ENCODE data around the gene THBD.

The THBD gene

GRCh38 chr20:23085436-23086055 is 36.1 kb upstream of the THBD start:
- in situ Hi-C loops (cut with MboI; ENCODE audit: low pct_unique_long_range_greater_than_20kb, low sequenced_read_pairs) = no loop called here
- no peak for DNase-seq

- DNase-seq = no peak
- in situ Hi-C loops (cut with MboI; ENCODE audit: low pct_unique_long_range_greater_than_20kb, low sequenced_read_pairs) = no loop called here
These were observed 35.4 kb upstream of the THBD start for GRCh38 chr20:23084845-23085365.

- in situ Hi-C loops (cut with MboI; ENCODE audit: low pct_unique_long_range_greater_than_20kb, low sequenced_read_pairs) = no loop called here
- DNase-seq = no peak
These were observed 34.9 kb upstream of the THBD start for GRCh38 chr20:23084282-23084844.

- in situ Hi-C loops (cut with MboI; ENCODE audit: low pct_unique_long_range_greater_than_20kb, low sequenced_read_pairs) = no loop called here
- no peak for DNase-seq
These were observed 34.2 kb upstream of the THBD start for GRCh38 chr20:23083553-23084220.

- no peak for DNase-seq
- in situ Hi-C loops (cut with MboI; ENCODE audit: low pct_unique_long_range_greater_than_20kb, low sequenced_read_pairs) = no loop called here
These were observed 33.5 kb upstream of the THBD start for GRCh38 chr20:23082846-23083552.

- in situ Hi-C loops (cut with MboI; ENCODE audit: low pct_unique_long_range_greater_than_20kb, low sequenced_read_pairs) = no loop called here
These were observed 31.9 kb upstream of the THBD start for GRCh38 chr20:23081263-23081819.

GRCh38 chr20:23080521-23080920 is 31.0 kb upstream of the THBD start:
- in situ Hi-C loops (cut with MboI; ENCODE audit: low pct_unique_long_range_greater_than_20kb, low sequenced_read_pairs) = no loop called here
- DNase-seq = no peak

More at GRCh38 chr20:23081263-23081819, 31.9 kb upstream of the THBD start:
- DNase-seq = no peak

- in situ Hi-C loops (cut with MboI; ENCODE audit: low pct_unique_long_range_greater_than_20kb, low sequenced_read_pairs) = no loop called here
- DNase-seq = no peak
These were observed 30.5 kb upstream of the THBD start for GRCh38 chr20:23079926-23080325.

- peak; percentile 16 for DNase-seq
- in situ Hi-C loops (cut with MboI; ENCODE audit: low pct_unique_long_range_greater_than_20kb, low sequenced_read_pairs) = no loop called here
These were observed 29.5 kb upstream of the THBD start for GRCh38 chr20:23079016-23079351.

GRCh38 chr20:23078351-23079015 is 29.0 kb upstream of the THBD start:
- DNase-seq = no peak
- in situ Hi-C loops (cut with MboI; ENCODE audit: low pct_unique_long_range_greater_than_20kb, low sequenced_read_pairs) = no loop called here

GRCh38 chr20:23077277-23077676 is 27.8 kb upstream of the THBD start:
- DNase-seq = no peak
- in situ Hi-C loops (cut with MboI; ENCODE audit: low pct_unique_long_range_greater_than_20kb, low sequenced_read_pairs) = no loop called here

- no peak for DNase-seq
- in situ Hi-C loops (cut with MboI; ENCODE audit: low pct_unique_long_range_greater_than_20kb, low sequenced_read_pairs) = no loop called here
These were observed 24.6 kb upstream of the THBD start for GRCh38 chr20:23074052-23074451.

GRCh38 chr20:23072892-23073586 is 23.6 kb upstream of the THBD start:
- in situ Hi-C loops (cut with MboI; ENCODE audit: low pct_unique_long_range_greater_than_20kb, low sequenced_read_pairs) = no loop called here
- DNase-seq = no peak

GRCh38 chr20:23071996-23072395 is 22.5 kb upstream of the THBD start:
- in situ Hi-C loops (cut with MboI; ENCODE audit: low pct_unique_long_range_greater_than_20kb, low sequenced_read_pairs) = no loop called here
- DNase-seq = no peak

- in situ Hi-C loops (cut with MboI; ENCODE audit: low pct_unique_long_range_greater_than_20kb, low sequenced_read_pairs) = no loop called here
- no peak for DNase-seq
These were observed 21.9 kb upstream of the THBD start for GRCh38 chr20:23071398-23071797.

- DNase-seq = no peak
- in situ Hi-C loops (cut with MboI; ENCODE audit: low pct_unique_long_range_greater_than_20kb, low sequenced_read_pairs) = no loop called here
These were observed 19.6 kb upstream of the THBD start for GRCh38 chr20:23069108-23069507.

GRCh38 chr20:23068283-23068682 is 18.8 kb upstream of the THBD start:
- no peak for DNase-seq
- in situ Hi-C loops (cut with MboI; ENCODE audit: low pct_unique_long_range_greater_than_20kb, low sequenced_read_pairs) = no loop called here

- in situ Hi-C loops (cut with MboI; ENCODE audit: low pct_unique_long_range_greater_than_20kb, low sequenced_read_pairs) = no loop called here
These were observed 17.3 kb upstream of the THBD start for GRCh38 chr20:23066772-23067171.

More at GRCh38 chr20:23066772-23067171, 17.3 kb upstream of the THBD start:
- DNase-seq = no peak

Measured in KBM-7 (cell line).